Measurements from ENCODE around the gene NRARP.

Gene NRARP

DNA sequence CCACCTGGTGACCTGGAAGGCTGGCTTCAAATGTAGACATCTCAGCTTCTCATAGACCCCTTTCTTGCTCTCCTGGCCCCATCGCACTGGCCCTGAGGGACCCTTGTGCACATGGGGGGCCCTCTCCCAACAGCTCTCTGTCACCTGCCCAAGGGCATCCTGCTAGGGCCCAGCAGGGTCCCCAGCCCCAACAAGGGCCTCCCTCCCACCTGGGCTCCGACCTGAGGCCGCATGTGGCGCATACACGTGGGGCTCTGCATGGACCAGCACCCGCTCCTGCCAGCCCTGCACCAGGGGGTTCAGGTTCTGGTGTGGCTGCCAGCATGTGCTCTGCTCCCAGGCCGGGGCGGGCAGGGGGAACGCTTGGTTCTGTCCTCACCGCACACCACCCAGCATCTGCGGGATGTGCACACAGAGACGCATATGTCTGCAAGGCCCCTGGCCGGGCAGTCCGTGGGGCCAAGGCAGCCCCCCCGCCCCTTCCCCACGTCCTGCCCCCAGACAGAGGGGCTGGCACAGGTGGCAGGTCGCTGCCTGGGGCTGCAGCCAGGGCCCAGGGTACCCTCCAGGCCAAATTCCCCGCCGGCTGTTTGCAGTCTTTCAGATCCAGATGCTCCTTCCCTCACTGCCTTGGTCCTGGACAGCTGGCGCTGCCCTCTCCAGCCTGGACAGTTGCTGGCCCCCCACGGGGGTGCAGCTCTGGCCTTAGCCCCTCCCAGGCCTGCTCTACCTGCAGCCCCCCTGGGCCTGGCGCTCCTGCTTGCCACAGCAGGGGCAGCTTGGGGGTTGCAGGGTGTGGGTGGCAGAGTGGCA is 17.9 kb upstream of the NRARP start:
- TF ChIP-seq, protein P1, sequence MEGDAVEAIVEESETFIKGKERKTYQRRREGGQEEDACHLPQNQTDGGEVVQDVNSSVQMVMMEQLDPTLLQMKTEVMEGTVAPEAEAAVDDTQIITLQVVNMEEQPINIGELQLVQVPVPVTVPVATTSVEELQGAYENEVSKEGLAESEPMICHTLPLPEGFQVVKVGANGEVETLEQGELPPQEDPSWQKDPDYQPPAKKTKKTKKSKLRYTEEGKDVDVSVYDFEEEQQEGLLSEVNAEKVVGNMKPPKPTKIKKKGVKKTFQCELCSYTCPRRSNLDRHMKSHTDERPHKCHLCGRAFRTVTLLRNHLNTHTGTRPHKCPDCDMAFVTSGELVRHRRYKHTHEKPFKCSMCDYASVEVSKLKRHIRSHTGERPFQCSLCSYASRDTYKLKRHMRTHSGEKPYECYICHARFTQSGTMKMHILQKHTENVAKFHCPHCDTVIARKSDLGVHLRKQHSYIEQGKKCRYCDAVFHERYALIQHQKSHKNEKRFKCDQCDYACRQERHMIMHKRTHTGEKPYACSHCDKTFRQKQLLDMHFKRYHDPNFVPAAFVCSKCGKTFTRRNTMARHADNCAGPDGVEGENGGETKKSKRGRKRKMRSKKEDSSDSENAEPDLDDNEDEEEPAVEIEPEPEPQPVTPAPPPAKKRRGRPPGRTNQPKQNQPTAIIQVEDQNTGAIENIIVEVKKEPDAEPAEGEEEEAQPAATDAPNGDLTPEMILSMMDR (IDR thresholded peaks at IDR 0.05; ENCODE audit: insufficient read depth, low read depth, low read length, missing control alignments), result no peak
- H3K4me3 ChIP-seq (ENCODE audit: low read length), result no peak overlapping the region
- DNase-seq (ENCODE audit: low read depth), result no peak

DNA sequence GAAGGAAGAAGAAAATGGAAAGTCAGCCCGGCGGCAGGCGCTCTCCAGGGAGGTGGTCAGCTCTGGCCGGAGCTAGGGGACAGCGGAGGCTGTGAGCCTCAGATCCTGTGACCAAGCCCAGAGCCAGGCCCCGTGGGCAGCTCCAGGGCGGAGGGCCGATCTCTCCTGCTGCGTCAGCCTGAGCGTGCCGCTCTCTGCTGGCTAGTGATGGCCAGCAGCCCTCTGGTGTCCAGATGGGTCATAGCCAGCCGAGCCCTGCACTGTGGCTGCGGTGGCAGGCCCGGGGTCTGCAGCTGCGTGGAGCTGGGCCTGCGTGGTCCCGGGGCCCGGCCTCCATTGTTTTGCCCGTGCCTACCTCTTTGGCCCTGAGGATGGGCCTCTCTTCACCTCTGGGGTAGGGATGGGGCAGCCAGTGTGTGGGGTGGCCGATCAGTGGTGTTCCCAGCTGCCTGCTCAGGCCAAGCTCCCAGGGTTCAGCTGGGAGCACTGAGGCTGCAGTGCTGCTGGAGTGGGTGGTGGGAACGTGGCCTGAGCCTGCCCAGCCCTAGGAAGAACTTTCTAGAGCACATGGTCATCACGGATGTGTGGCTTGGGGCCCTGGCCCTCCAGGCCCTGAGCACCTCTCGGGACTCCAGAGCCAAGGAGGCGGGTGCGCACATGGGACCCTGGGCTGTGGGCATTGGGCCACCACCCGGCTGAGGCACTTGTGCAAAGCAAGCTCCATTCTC is 17.1 kb upstream of the NRARP start:
- TF ChIP-seq, protein P1 (IDR thresholded peaks at IDR 0.05; ENCODE audit: insufficient read depth, low read depth, low read length, missing control alignments), result no peak
- no peak overlapping the region for H3K4me3 ChIP-seq (ENCODE audit: low read length)
- DNase-seq (ENCODE audit: low read depth), result no peak

DNA sequence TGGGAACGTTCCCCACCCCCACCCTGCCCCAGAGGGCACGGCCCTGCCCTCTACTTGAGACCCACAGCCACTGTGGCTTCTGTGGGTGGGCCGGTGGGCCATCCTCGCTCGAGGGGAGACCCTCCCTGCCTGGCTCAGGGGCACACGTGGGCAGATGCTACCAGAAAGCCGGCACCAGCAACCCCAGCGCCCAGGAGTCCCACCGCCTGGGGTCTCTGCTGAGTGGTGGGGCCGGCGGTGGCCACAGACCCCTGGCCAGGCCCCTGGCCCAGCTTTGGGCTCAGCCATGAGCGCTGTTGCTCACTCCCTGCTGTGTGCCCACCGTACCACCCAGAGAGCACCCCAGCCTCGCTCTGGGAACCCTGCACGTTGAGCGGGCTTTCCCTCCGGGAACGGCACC is 16.5 kb upstream of the NRARP start:
- TF ChIP-seq, protein P1 (IDR thresholded peaks at IDR 0.05; ENCODE audit: insufficient read depth, low read depth, low read length, missing control alignments), result no peak
- H3K4me3 ChIP-seq (ENCODE audit: low read length), result no peak overlapping the region
- DNase-seq (ENCODE audit: low read depth), result no peak

DNA sequence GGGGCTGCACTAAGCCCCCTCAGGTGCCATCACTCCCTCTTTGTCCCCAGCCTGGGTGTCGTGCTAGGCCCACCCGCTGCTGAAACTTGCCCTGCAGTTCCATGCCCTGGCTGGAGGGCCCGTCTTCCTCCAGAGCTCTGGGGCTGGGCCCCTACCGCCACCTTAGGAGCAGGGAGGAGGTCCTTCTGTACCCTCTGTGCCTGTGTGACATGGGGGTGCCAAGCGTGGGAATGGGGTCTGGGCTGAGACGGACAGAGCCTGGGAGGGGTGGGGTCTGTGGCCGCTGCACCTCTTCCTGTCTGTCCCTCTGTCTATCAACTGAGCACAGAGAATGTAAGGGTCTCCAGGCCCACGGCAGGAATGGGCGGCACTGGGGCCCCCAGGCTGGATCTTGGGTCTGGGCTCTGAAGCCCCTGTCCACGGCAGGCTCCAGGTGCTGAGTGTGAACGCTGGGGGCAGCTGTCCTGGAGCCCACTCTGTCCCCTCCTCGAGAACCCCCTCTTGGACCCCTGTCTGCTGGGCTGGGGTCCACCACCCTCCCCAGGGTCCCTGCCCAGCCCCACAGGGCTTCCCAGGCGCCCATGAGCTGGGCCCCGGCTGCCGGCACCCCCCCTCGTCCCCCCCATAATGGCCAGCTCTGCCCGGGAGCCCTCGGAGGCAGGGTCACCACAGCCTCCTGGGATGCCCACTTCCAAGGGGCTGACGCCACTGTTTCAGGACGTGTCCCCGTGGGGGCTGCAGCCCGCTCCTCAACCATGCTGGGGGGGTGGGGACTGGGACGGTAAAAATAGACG is 15.8 kb upstream of the NRARP start:
- TF ChIP-seq, protein P1 (IDR thresholded peaks at IDR 0.05; ENCODE audit: insufficient read depth, low read depth, low read length, missing control alignments), result no peak
- no peak overlapping the region for H3K4me3 ChIP-seq (ENCODE audit: low read length)
- DNase-seq (ENCODE audit: low read depth), result no peak

DNA sequence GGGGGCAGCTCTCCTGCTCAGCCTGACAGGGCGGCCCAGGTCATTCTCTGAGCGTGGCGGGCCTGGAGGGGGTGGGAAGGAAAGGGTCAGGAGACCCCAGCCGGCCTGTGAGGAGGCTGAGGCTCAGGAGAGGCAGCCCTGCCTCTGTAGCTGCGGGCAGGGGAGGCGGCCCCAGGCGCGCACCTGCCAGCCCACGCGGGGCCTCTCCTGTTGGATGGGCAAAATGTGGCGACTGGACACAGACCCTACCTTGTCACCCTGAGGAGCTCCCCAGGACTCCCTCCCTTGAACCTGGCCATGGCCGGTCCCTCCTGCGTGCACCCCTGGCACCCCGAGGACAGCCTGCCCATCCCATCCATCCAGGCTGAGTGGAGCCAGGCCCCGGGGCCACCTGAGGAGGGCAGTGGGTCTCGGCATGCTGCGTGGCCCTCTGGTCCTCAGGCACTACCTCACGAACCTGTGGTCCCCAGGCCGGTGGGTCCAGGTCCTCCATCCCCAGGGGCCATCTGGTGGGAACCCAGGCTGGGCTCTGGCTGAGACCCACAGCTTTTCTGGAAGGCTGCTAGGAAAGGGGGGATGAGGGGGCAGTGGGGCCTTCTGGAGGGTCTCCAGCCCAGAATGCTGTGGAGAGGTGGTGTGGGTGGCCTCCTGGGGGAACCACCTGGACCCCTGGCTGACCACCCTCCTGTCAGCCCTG is 15.1 kb upstream of the NRARP start:
- DNase-seq (ENCODE audit: low read depth), result no peak
- no peak overlapping the region for H3K4me3 ChIP-seq (ENCODE audit: low read length)
- TF ChIP-seq, protein P1 (IDR thresholded peaks at IDR 0.05; ENCODE audit: insufficient read depth, low read depth, low read length, missing control alignments), result no peak
